GM10266 (cell line): ENCODE data around the gene RAB28.

ENCODE experiments used
- DNase-seq: peaks from one replicate; pipeline ENCODE4 v3.0.0; 2012; ENCODE audit errors: extremely low spot score
- CTCF ChIP-seq: IDR thresholded peaks from 2 replicates; pipeline ENCODE4 v1.5.1; 2012; ENCODE audit warnings: mild to moderate bottlenecking, low read depth; ENCODE audit not compliant: control insufficient read depth, insufficient read depth; ENCODE audit errors: missing control alignments

The RAB28 gene

DNA sequence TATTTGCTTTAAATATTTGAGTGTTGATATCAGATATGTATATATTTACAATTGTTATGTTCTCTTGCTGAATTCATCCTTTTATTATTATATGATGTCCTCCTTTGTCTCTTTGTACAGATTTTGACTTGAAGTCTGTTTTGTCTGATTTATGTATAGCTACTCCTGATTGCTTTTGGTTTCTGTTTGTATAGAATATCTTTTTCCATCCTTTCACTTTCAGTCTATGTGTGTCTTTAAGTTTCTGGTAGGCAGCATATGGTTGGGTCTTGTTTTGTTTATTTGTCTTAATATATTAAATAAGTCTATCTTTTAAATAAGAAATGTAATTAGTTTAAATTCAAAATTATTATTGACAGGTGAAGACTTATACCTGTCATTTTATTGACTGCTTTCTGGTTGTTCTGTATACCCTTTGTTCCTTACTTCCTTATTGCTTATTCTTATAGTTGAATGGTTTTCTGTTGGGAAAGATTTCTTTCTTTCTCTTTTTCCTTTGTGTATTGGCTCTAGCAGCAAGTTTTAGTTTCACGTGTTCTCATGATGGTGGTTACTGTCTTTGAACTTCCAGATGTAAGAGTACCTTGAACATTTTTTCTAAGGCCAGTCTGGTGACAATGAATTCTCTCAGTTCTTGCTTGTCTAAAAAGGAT, 31.1 kb downstream of the RAB28 start:
- TF ChIP-seq CTCF: no peak
- no peak for DNase-seq

DNA sequence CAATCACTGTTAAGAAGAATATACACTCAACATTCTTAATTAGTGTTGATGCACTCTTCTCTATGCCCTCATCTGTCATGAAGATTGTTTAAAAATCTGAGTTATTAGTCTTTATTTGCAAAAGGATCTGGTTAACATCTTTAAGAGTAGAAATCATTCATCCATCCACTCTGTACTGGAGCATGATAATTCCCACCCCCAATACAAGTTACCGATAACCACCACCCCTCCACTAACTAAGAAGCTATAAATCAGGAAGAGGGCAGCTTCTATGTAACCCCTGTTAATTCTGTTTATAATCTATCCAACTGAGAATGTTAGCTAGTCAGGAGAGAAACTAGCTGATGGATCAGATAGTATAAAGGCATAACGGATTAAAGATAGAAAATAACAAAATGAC, 34.5 kb downstream of the RAB28 start:
- DNase-seq: no peak
- TF ChIP-seq CTCF: no peak

- DNase-seq: no peak
These were observed 38.0 kb downstream of the RAB28 start for GRCh38 chr4:13445841-13446790.

GRCh38 chr4:13441506-13441905, 42.6 kb downstream of the RAB28 start:
- no peak for TF ChIP-seq CTCF
- DNase-seq: no peak

More at GRCh38 chr4:13445841-13446790, 38.0 kb downstream of the RAB28 start:
- TF ChIP-seq CTCF: no peak

DNA sequence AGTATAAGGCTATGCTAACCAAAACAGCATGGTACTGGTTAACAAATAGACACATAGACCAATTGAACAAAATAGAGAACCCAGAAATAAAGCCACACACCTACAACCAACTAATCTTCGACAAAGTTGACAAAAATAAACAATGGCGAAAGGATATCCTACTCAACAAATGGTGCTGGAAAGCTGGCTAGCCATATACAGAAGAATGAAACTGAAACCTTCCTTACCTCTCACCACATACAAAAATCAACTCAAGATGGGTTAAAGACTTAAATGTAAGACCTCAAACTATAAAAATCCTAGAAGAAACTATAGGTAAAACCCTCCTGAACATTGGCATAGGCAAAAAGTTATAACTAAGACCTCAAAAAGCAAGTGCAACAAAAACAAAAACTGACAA, 47.2 kb downstream of the RAB28 start:
- no peak for TF ChIP-seq CTCF
- DNase-seq: no peak

DNA sequence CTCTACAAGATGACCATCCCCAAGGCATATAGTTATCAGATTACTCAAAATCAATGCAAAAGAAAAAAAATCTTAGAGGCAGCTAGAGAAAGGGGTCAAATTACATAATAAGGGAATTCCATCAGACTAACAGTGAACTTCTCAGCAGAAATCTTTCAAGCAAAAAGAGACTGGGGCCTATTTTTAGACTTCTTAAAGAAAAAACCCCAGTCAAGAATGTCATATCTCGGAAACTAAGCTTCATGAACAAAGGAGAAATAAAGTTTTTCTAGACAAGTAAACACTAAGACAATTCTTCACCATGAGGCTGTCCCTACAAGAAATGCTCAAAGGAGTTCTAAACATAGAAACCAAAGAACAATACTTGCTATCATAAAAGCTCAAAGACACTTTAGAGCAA, 51.7 kb downstream of the RAB28 start:
- DNase-seq: no peak
- TF ChIP-seq CTCF: no peak
